ENCODE measurements around the gene BLM.
A peak's percentile ranks its signal among the peaks of the same experiment; 100 is the strongest.

GRCh38 chr15:90762109-90762508 lies 45.0 kb downstream of the BLM start:
- TF ChIP-seq POLR2AphosphoS5 (IDR thresholded peaks at IDR 0.05) (peak; percentile 44), EP300 (IDR thresholded peaks at IDR 0.05) (no peak), CTCF (IDR thresholded peaks at IDR 0.05) (no peak)
